Kidney glomerular epithelial cell (primary cell): ENCODE data around the gene C10orf143.

ENCODE experiments used
- DNase-seq: peaks from one replicate; lab custom pipeline; 2025; lab: John Stamatoyannopoulos, UW

Gene C10orf143

DNA sequence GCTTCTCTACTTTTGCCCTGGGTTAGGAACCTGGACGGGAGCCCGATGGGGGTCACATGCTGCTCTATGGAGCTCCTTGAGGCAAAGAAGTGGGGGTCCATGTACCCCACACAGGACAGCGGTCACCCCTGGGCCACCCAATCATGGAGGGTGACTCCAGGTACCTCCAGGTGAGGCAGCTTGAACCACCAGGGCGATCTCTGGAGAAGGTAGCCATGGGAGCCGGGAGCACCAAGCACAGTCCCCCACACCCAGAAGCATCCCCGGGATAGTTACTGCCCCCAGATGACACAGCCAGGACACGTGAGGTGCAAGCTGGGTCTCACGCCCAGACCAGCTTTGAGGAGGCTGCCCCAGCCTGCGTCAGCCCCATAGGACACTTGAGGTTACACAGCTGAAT lies 58.4 kb downstream of the C10orf143 start:
- DNase-seq: no peak

DNA sequence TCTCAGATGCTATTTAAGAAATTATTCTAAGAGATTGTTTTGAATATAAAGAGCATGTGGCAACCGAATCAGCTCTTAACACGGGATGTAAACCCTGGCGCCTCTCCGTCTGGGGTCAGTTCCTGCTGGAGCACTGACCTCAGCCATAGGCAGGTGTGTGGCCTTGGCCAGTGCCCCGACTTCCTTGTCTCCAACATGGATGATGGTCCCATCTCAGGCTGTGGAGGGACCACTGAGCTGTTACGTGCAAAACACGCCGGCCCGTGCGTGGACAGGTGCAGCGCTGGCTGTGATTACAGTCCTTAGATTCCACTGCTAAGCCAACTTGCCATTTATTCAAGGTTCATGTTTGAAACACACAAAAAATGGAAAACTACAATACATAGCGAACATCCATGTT lies 59.9 kb downstream of the C10orf143 start:
- no peak for DNase-seq

GRCh38 chr10:130049987-130050386 lies 60.6 kb downstream of the C10orf143 start:
- DNase-seq: no peak

GRCh38 chr10:130049244-130049643 lies 61.4 kb downstream of the C10orf143 start:
- DNase-seq: no peak

DNA sequence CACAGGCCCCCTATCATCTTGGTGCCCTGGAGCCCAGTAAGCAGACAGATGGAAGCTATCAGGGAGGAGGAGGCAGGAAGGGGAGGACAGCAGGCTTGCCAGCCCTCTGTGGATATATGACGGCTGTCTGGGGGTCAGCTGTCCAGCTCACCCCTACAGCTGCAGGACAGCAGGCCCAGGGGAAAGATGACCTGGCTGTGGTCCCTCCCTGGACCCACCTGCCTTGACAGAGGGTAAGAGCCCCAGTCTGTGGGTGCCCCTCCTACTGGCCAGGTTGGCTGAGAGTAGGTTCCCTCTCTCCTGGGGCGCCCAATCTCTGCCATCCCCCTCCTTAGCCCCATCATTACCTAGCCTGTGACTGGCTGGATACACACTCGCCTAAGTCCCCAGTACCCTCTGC lies 62.5 kb downstream of the C10orf143 start:
- no peak for DNase-seq

- no peak for DNase-seq
Observed at GRCh38 chr10:130047336-130047735, 63.3 kb downstream of the C10orf143 start.

GRCh38 chr10:130046591-130046990 lies 64.0 kb downstream of the C10orf143 start:
- DNase-seq: no peak

GRCh38 chr10:130045801-130046321 lies 64.8 kb downstream of the C10orf143 start:
- DNase-seq: no peak

DNA sequence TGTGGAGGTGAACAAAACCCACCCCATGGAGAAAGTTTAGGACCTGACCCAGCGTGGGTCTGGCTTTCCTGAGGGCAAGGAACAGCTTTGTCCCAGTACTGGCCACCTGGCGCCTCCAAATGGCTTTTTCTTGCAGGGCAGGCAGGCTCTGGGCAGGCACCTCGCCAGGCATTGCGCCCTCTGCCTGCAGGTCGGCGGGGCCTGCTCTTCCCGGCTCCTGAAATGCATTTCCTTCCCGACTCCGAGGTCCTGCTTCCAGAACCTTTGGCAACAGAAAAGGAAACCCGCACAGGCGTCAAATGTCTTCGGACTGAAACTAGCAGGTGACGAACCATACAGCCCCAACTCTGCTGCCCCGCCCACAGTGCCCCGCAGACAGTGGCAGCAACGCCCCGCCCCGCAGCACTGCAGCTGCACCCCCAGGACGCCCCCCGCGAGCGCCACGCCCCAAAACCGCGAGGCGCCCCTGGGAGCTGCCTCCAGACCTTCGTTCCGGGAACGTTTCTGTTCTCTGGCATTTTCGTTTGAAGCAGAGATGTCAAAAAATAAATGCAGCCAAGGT lies 65.5 kb downstream of the C10orf143 start:
- no peak for DNase-seq

- DNase-seq: no peak
Observed at GRCh38 chr10:130044067-130045061, 66.3 kb downstream of the C10orf143 start.

GRCh38 chr10:130043491-130043890 lies 67.1 kb downstream of the C10orf143 start:
- DNase-seq: no peak

DNA sequence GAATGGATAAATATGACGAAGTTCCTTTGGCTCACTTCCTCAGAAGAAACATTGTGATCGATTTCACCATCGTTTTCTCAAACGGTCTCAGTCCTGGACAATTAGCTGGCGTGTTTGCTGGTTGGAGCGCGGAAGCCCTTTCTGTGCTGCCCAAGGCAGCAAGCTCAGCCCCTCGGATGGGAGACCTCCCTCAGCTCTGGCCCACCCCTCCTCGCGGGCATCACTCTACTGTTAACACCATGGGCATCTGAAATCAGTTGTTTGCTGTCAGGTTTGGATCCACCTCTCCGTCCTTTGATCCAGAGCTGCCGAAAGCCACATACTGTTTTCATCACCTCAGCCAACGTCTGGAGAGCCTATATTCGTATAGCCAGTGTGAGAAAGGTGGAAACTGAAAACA lies 68.2 kb downstream of the C10orf143 start:
- DNase-seq: no peak

DNA sequence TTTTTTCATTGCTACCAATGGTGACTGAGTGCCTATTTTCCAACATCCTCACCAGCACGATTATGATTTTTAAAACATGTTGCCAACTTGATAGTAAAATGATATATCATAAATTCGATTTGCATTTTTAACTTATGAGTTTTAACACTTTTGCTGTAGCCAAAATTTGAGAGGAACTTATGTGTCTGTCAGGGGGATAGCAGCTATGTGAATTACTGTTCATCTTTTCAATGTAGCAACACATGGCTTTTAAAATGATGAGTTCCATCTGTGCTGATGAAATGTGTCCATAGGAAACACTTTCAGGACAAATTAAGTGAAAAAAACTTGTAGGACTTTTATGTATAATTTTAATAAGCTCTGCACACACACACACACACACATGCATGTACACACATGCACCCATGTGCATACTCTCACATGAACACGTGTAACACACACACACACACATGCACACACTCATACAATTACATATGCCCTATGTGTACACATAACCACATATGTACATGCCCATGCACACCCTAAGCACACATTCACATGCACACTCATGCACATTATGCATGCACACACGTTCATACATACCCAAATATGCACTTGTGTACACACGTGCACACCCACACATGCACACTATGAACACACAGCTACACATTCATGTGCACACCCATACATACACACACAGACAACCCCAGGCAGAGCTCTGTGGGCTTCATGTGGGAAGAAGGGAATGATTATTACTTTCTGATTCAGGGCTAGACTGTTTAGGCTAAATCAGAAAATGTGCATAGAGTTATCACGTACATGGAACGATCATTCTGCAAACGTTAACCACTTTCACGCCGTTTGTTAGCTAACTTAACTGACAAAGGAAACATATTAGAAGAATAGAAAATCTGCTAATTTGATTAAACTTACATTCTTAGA lies 68.9 kb downstream of the C10orf143 start:
- DNase-seq: no peak

DNA sequence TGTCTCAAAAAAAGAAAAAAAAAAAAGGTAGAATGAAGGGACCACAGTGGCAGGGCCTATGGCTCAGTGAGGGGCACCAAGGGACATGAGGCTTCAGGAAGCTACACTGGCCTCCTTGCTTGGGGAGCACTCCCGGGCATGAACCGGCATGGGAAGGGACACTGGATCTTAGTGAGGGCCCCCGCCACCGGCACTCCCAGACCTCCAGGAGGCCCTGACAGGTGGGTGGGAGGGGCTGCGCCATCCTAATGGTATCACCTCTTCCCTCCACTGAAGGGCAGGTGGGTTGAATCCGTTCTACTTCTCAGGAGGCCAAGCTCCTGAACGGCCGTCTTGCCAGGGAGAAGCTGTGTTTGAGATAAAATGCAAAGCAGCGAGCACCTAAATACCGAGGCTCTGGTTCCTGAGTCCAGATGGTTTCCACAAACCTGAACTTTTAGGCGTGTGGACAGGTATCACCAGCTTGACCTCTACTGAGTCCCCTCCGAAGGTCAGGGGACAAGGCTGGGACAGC lies 69.8 kb downstream of the C10orf143 start:
- no peak for DNase-seq

DNA sequence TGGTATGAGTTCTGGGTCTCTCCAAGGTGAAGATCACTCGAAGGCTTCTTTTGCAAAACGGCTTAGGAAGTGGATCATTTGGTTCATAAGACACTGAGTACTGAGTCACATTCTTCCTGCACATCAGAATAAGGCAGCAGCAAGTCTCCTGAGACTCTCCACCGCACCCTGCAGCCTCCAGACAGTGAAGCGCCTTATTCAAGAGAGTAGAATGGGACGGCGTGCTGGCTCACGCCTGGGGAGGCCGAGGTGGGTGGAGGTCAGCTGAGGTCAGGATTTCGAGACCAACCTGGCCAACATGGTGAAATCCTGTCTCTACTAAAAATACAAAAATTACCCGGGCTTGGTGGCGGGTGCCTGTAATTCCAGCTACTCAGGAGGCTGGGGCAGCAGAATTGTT lies 70.3 kb downstream of the C10orf143 start:
- DNase-seq: no peak

DNA sequence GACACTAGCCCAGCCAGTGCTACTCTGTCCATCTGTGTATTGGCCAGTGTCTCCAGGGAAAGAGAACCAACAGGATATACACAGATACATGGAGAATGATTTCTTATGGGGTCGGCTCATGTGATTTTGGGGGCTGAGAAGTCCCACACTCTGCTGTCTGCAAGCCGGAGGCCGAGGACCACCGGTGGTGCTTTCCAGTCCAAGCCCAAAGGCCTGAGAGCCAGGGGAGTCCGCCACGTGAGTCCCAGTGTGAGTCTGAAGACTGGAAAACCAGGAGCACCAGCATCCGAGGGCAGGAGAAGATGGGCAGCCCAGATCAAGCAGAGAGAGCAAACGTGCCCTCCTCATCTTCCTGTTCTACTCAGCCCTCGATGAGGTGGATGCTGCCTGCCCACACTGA lies 71.5 kb downstream of the C10orf143 start:
- DNase-seq: no peak

GRCh38 chr10:130038611-130039109 lies 72.0 kb downstream of the C10orf143 start:
- no peak for DNase-seq

- DNase-seq: no peak
Observed at GRCh38 chr10:130038019-130038555, 72.5 kb downstream of the C10orf143 start.

GRCh38 chr10:130037169-130037661 lies 73.4 kb downstream of the C10orf143 start:
- no peak for DNase-seq

DNA sequence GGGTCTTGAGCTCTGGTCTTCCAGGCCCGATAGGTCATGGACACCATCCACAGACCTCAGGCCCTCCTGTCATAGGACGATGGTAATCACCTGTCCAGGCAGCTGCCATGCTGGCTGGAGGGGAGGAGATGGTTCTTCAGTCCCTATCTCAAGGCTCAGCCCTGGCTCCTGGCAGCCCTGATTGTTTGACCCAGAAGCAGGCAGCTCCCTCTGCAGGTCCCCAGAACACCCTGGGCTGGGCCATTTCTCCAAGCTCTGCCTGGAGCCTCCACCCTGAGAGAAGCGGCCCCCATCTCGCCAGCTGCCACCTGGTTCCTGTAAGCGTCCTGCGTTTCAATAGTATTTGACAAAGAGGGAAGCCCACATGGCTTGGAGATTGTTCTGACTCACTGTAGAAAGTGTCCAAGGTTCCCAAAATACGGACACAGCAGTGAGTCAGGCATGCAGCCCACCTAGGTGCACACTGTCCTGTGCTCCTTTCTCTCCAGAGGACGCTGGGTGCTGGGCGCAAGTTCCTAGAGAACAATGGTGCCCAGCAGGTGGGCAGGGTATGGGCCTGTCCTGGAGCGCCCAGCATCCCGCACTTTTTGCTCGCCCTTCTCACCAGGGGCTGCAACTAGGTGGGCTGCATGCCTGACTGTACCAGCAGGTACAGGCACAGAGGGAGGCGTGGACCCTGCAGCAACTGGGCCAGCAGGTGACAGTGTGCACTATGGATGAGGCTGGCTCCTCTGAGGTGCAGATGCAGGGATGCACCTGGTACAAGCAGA lies 74.1 kb downstream of the C10orf143 start:
- DNase-seq: no peak
